ENCODE results near the gene CD59.

GRCh38 chr11:33668468-33668825, 67.8 kb downstream of the CD59 start:
- TF ChIP-seq POLR2A (IDR thresholded peaks at IDR 0.05; ENCODE audit: low read length) (no peak), GATA1 (IDR thresholded peaks at IDR 0.05; ENCODE audit: low read depth, low read length) (no peak)

Data from erythroblast (primary cell).